ENCODE data around the gene PABPN1. TPM values are rescaled to one million over a fixed set of nuclear protein-coding genes. Genes with fewer than 3 reads are reported as not detected.

PABPN1 gene
- total RNA-seq, 1 donor: 51.0 TPM

- Histone ChIP-seq H3K9me3 (ENCODE audit: low read depth, low read length) (no peaks in the 10 kb centered on the region), H3K27me3 (ENCODE audit: insufficient read depth, low read length) (no peaks in the 10 kb centered on the region), H3K4me1 (ENCODE audit: insufficient read depth, low read length) (peaks cover 31% of the 10 kb centered on the region), H3K4me3 (ENCODE audit: low read length) (no peak overlapping the region)
Measured at GRCh38 chr14:23297611-23298277, 23.5 kb upstream of the PABPN1 start.

- H3K4me1 ChIP-seq (ENCODE audit: insufficient read depth, low read length): peaks cover 33% of the 10 kb centered on the region
- no peaks in the 10 kb centered on the region for H3K9me3 ChIP-seq (ENCODE audit: low read depth, low read length)
- H3K27me3 ChIP-seq (ENCODE audit: insufficient read depth, low read length): no peaks in the 10 kb centered on the region
- no peak overlapping the region for H3K4me3 ChIP-seq (ENCODE audit: low read length)
Measured at GRCh38 chr14:23299211-23299957, 21.9 kb upstream of the PABPN1 start.

- no peaks in the 10 kb centered on the region for H3K27me3 ChIP-seq (ENCODE audit: insufficient read depth, low read length)
- no peaks in the 10 kb centered on the region for H3K9me3 ChIP-seq (ENCODE audit: low read depth, low read length)
- peaks cover 26% of the 10 kb centered on the region for H3K4me1 ChIP-seq (ENCODE audit: insufficient read depth, low read length)
- peak overlapping the region; percentile 71 for H3K4me3 ChIP-seq (ENCODE audit: low read length)
Measured at GRCh38 chr14:23299986-23300686, 21.1 kb upstream of the PABPN1 start.

- H3K27me3 ChIP-seq (ENCODE audit: insufficient read depth, low read length): peaks cover under 1% of the 10 kb centered on the region
- peaks cover 27% of the 10 kb centered on the region for H3K4me1 ChIP-seq (ENCODE audit: insufficient read depth, low read length)
- H3K4me3 ChIP-seq (ENCODE audit: low read length): peak overlapping the region; percentile 71
- no peaks in the 10 kb centered on the region for H3K9me3 ChIP-seq (ENCODE audit: low read depth, low read length)
Measured at GRCh38 chr14:23300687-23301223, 20.5 kb upstream of the PABPN1 start.

GRCh38 chr14:23301288-23301968 lies 19.8 kb upstream of the PABPN1 start:
- Histone ChIP-seq H3K27me3 (ENCODE audit: insufficient read depth, low read length) (peaks cover 3% of the 10 kb centered on the region), H3K9me3 (ENCODE audit: low read depth, low read length) (no peaks in the 10 kb centered on the region), H3K4me3 (ENCODE audit: low read length) (peak overlapping the region; percentile 71), H3K4me1 (ENCODE audit: insufficient read depth, low read length) (peaks cover 34% of the 10 kb centered on the region)

GRCh38 chr14:23301969-23302289 lies 19.3 kb upstream of the PABPN1 start:
- Histone ChIP-seq H3K4me3 (ENCODE audit: low read length) (peak overlapping the region; percentile 71), H3K27me3 (ENCODE audit: insufficient read depth, low read length) (peaks cover 3% of the 10 kb centered on the region), H3K9me3 (ENCODE audit: low read depth, low read length) (no peaks in the 10 kb centered on the region), H3K4me1 (ENCODE audit: insufficient read depth, low read length) (peaks cover 38% of the 10 kb centered on the region)

- H3K27me3 ChIP-seq (ENCODE audit: insufficient read depth, low read length): peaks cover 3% of the 10 kb centered on the region
- H3K4me1 ChIP-seq (ENCODE audit: insufficient read depth, low read length): peaks cover 44% of the 10 kb centered on the region
- no peaks in the 10 kb centered on the region for H3K9me3 ChIP-seq (ENCODE audit: low read depth, low read length)
- peak within 1 kb of the TSS; percentile 71 for H3K4me3 ChIP-seq (ENCODE audit: low read length)
Measured at GRCh38 chr14:23302290-23303225, 18.7 kb upstream of the PABPN1 start, which contains the start of gene PPP1R3E. PPP1R3E (minus strand) TSS chr14:23302859; CDS start chr14:23302576, 283 bp downstream.

GRCh38 chr14:23306412-23307145 lies 14.7 kb upstream of the PABPN1 start, which contains the start of gene BCL2L2:
BCL2L2 (plus strand) TSS chr14:23306833; CDS start chr14:23307768, 935 bp downstream.
- peaks cover 33% of the 10 kb centered on the region for H3K4me1 ChIP-seq (ENCODE audit: insufficient read depth, low read length)
- peak within 1 kb of the TSS; percentile 47 for H3K4me3 ChIP-seq (ENCODE audit: low read length)
- H3K9me3 ChIP-seq (ENCODE audit: low read depth, low read length): no peaks in the 10 kb centered on the region
- H3K27me3 ChIP-seq (ENCODE audit: insufficient read depth, low read length): peaks cover 3% of the 10 kb centered on the region

GRCh38 chr14:23307146-23307530 lies 14.1 kb upstream of the PABPN1 start:
- H3K9me3 ChIP-seq (ENCODE audit: low read depth, low read length): no peaks in the 10 kb centered on the region
- H3K27me3 ChIP-seq (ENCODE audit: insufficient read depth, low read length): peaks cover 3% of the 10 kb centered on the region
- peak overlapping the region; percentile 47 for H3K4me3 ChIP-seq (ENCODE audit: low read length)
- peaks cover 33% of the 10 kb centered on the region for H3K4me1 ChIP-seq (ENCODE audit: insufficient read depth, low read length)

GRCh38 chr14:23307687-23308644 lies 13.3 kb upstream of the PABPN1 start:
- H3K4me1 ChIP-seq (ENCODE audit: insufficient read depth, low read length): peaks cover 27% of the 10 kb centered on the region
- H3K27me3 ChIP-seq (ENCODE audit: insufficient read depth, low read length): peaks cover 3% of the 10 kb centered on the region
- H3K4me3 ChIP-seq (ENCODE audit: low read length): no peak overlapping the region
- no peaks in the 10 kb centered on the region for H3K9me3 ChIP-seq (ENCODE audit: low read depth, low read length)

GRCh38 chr14:23308721-23309445 lies 12.4 kb upstream of the PABPN1 start:
- peaks cover 3% of the 10 kb centered on the region for H3K27me3 ChIP-seq (ENCODE audit: insufficient read depth, low read length)
- no peak overlapping the region for H3K4me3 ChIP-seq (ENCODE audit: low read length)
- peaks cover 24% of the 10 kb centered on the region for H3K4me1 ChIP-seq (ENCODE audit: insufficient read depth, low read length)
- no peaks in the 10 kb centered on the region for H3K9me3 ChIP-seq (ENCODE audit: low read depth, low read length)

- Histone ChIP-seq H3K4me3 (ENCODE audit: low read length) (no peak overlapping the region), H3K4me1 (ENCODE audit: insufficient read depth, low read length) (peaks cover 22% of the 10 kb centered on the region), H3K9me3 (ENCODE audit: low read depth, low read length) (no peaks in the 10 kb centered on the region), H3K27me3 (ENCODE audit: insufficient read depth, low read length) (peaks cover 3% of the 10 kb centered on the region)
Measured at GRCh38 chr14:23310546-23310945, 10.7 kb upstream of the PABPN1 start.

Measured in mononuclear cell (primary cell).